GM21529 (cell line): Measurements from ENCODE around the gene PIGS.
"Not testable (repeated sequence)": the region's sequence is repeated elsewhere in the genome, so short reads cannot be mapped to it uniquely, and the experiment has no call there.

ENCODE experiments used
- ATAC-seq: cut with Tn5 transposase; IDR thresholded peaks from one replicate; pipeline ENCODE4 v1.9.1; 2021; ENCODE audit not compliant: unreplicated experiment

The PIGS gene

DNA sequence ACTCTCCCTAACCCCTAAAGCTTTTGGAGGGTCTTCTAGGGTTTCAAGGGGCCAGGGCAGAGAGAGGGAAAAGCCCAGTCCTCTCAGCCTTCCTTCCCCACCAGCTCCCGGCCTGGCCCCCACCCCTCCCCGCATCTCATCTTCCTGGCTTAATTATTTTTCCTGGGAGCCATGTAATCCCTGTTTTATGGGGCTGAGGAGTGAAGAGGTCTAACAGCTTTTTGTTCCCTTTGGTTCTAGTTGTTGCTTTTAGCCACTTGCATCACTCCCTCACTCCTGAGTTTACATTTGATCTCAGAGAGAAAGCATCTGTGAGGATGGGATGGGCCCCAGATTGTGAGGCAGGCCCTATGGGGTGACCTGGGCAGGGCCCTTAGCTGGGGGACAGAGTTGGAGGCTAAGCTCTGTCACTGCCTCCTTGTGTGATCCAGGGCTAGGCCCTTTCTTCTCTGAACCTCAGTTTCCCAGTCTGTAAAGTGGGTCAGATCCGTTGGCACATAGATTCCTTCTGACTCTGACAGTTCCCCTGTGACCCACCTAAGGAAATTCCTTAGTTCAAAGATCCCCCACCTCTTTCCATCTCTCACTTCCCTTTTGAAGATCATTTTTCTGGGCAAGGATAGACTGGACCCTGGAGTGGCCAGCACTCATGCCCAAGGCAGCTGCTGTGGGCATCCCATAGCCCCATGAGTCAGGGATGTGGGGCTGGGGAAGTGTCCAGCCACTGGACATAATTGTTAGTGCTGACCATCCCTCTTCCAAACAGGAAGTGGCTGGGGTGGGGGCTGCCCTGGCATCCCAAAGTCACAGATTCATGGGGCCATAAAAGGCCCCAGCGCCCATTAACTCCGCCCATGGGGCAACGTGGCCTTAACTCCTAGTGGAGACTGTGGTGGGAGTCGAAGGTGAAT lies 39.0 kb downstream of the PIGS start:
- ATAC-seq = no peak

DNA sequence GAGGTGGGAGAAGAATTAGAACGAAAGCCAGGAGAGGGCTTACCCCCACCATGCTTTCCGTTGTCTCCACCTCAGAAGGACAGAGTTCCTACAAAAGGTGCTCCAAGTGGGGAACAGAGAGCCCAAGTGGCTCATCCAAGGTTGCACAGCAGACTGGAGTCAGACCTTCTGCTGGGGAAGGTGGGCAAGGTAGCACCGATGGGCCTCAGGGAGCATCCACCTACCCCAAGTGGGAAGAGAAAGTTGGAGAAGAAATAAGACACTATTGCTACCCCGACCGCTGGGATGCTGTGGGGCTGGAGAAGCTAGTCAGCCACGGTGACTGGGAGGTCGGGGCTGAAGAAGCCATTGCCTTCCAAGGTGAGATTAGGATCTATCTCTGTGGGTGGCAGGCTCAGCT lies 40.4 kb downstream of the PIGS start:
- ATAC-seq = no peak

DNA sequence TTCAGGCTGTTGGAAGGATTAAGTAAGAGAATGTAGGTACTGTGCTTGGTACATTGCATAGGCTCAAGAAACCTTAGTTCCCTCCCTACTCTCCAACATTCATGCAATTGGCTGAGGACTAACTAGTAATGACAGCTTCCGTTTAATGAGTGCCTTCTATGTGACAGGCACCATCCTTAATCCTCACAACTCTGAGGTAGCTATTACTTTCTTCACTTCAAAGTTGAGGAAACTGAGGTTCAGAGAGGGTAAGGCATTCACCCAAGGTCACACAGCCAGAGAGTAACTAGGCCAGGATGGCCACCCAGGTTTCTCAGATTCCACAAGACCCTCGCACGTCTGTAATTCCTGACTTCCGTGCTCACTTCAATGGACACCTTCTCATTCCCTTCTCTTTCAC lies 41.1 kb downstream of the PIGS start:
- no peak for ATAC-seq

DNA sequence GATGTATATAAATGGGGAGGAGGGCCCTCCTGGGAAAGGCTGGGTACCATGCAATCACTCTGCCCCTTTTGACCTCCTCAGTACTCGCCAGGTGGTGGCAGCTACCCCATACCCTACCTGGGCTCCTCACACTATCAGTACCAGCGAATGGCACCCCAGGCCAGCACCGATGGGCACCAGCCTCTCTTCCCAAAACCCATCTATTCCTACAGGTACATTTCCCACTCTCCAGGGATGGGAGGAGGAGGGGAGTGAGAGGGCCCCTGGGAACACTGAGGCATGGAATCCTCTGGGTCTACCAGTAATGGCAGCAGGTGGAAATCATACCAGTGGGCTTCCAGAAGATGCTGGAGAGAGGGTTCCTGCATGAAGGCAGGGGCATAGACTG lies 42.3 kb downstream of the PIGS start:
- ATAC-seq = no peak

DNA sequence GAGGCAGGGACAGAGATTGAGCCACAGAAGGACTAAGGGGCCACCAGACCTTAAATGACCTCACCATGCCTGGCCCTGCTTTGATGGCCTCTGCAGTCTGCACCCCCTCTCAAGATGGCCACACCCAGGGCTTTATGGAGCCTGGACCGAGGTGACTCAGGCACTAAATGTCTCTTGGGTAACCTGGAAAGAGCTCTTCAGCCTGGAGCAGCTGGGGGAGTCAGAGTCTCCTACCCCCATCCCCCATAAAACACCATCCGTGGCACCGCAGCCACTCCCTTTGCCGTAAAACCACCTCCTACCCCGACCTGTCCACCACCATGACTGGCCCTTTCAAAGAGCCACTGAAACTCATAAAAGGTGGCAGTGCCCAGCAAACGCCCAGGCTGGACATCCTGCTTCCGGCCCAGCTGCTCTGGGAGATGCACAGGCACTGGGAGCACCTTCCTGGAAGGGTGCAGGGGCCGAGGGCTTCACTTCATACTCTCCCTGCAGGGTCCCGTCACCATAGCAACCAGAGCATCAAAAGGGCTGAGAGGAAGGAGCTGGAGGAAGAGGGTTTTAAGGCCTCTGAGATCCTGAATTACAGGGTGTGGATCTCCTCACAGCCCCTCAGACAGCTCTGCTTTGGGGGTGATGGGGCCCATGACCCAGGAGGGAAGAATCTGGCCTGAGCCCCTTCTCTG lies 42.9 kb downstream of the PIGS start:
- no peak for ATAC-seq

DNA sequence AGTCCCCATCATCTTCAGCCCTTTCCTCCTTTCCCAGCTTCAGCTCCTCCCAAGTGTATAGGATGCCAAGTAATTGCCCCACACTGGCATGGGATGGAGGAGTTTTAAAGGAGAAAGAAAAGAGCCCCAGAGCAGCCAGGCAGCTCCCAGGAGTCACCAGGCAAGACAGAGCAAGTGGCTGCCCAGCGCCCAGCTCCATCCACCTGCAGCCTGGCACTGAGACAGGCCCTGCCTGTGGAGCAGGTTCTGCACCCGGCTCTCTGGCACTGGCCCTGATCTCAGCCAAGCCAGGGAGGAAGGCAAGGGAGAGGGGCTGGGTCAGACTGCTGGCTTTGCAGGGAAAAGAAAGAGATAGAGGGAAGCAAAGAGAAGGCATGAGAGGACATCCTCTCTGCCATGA lies 43.5 kb downstream of the PIGS start:
- ATAC-seq = no peak

DNA sequence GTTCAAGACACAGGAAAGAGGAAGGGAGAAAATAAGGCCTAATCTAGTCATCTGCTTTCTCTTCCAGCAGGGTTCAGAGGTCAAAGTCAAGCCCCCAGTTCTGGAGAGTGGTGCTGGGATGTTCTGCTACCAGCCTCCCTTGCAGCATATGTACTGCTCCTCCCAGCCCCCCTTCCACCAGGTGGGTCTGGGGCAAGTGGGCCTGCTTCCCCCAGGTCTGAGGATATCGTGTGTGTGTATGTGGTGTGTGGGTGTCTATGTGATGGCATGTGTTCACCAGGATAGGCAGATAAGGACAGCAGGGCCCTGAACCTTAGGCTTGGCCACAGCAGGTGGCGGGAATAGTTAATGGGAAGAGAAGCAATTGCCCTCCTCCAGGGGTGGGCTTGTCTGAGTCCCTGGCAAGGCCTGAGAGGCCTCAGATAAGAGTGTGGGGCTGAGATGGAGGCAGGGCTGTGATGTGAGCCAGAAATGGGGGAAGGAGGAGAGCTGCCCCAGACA lies 44.1 kb downstream of the PIGS start:
- no peak for ATAC-seq

DNA sequence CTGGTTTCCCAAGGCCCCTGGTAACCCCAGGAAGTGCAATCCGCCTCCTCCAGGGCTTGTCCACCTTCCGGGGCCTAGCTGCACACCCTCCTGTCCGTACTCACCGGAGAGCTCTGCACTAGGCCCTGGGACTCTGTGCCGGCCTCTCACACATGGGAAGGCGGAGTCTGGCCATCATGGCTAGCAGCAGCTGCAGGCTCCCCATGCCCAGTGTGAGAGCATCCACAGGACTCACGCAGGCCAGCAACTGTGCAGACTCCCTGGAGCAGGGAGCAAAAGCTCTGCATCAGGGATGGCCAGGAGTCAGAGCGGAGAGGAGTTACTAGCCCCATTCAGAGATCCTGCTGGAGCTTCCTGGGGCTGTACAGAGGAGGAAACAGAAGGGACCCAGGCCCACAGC lies 44.9 kb downstream of the PIGS start:
- no peak for ATAC-seq

DNA sequence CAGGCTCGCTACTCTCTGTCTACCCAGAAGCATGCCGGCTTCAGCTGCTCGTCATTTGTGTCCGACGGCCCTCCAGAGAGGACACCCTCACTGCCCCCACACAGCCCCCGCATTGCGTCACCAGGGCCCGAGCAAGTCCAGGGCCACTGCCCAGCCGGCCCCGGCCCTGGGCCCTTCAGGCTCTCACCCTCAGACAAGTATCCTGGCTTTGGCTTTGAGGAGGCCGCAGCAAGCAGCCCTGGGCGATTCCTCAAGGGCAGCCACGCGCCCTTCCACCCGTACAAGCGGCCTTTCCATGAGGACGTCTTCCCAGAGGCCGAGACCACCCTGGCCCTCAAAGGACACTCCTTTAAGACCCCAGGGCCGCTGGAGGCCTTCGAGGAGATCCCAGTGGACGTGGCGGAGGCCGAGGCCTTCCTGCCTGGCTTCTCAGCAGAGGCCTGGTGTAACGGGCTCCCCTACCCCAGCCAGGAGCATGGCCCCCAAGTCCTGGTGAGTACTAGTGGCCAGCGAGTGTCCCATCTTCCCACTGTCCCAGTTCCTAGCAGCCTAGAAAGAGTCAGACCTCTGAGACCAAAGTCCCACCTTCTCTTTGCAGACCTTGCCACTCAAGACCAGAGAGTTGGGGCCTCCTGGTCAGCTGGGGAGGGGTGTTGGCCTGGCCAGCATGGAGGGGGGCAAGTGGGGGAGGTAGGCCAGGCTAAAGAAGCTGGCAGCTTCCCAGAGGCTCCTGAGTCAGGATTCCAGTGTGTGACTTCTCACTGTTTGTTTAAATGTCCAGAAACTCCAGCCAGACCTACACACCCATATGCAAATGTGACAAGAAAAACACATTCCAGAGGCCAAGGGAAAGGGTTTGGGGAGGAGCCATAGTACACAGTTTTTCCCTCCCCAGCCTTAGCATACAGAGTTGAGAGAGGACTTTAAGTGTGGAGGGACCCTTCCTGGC lies 46.6 kb downstream of the PIGS start:
- ATAC-seq = no peak

DNA sequence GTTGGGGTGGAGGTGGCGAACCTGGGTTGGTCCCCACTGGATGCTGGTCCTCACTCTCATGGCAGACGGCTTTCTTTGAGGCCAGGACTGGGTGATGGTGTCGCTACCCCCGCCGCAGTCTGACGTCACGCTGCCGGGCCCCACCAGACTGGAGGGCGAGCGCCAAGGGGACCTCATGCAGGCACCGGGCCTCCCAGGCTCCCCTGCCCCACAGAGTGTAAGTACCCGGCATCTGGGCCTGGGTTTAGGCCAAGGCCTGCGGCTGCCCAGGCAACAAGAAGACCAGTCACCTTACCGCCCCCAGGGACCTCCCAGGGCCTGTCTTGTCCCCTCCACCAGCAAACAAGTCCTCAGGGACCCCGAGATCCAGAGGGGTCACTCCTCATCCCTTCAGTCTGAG lies 47.4 kb downstream of the PIGS start:
- no peak for ATAC-seq

DNA sequence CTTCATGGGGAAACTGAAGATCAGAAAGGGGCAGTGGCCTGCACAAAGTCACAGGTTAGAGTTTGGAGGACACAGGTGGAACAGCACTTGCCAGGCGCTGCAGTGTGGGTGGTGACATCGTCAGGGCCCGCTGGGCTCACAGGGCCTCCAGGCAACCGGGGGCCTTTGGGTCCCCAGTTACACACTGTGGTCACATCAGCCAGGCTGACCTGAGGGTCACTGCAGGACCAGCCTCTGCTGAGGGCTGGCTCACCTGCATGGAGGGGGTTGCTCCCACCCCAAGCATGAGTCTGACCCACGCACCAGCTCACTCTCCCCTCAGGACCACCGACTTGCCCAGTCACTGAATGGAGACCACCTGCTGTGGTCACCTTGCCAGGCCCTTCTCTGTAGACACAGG lies 48.1 kb downstream of the PIGS start:
- ATAC-seq = no peak

DNA sequence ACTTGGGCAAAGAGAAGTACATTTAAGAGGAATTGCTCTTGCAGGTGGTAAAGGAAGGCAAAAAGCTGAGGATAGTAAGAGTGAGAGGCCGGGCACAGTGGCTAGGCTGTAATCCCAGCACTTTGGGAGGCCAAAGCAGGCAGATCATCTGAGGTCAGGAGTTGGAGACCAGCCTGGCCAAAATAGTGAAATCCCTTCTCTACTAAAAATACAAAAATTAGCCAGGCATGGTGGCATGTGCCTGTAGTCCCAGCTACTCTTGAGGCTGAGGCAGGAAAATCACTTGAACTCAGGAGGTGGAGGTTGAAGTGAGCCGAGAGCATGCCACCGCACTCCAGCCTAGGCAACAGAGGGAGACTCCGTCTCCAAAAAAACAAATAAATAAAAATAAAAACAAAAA lies 49.0 kb downstream of the PIGS start:
- not testable (repeated sequence) for ATAC-seq

DNA sequence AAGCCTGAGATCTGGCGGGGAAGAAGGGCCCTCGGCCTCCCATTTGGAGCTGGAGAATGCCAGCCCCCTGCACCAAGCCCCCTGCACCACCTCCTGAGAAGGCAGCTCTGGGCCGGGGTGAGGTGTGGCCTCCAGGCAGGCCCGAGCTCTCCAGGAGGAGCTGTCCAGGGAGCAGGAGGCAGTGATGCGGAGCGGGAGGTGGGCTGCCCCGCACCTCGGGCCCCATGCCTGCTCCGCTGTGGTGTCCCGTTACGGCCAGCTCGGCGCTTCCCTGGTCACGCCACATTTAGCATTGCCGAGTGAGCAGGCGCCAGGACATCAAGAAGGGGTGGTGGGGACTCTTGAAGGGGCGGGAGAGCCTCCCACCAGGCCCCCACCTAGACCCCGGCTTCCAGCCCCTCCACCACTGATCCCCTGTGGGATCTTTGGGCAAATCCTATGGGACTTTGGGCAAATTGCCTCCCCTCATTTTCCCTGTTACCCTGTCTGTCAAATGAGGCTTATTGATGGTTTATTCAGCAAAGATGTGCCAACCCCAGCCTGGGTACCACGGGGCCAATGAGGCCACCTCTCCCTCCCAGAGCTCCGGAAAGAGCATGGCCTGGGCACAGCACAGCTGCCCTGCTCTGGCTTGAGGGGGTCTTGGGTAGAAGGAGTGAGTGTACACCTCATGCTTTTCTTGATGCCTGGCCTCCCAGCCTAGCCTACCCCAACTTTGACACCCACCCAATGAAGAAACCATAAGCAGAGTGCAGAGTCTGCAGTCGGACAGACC lies 49.8 kb downstream of the PIGS start:
- no peak for ATAC-seq

DNA sequence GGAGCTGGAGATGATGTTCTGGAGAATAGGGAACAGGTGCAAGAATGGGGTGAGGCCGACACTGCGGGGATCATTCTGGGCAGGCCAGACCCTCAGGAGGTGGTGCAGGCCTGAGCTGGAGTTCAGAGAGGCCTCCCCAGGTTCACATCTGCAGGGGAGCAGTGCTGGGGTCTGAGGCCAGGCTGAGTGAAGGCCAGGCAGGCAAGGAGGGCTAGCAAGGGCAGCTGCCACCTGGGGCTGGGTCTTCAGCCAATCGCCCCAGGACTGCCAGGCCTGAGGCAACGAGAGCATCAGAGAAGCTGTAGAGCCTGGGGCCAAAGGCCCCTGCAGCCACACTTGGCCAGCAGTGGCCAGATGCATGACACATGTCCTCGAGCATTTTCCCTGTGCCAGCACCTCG lies 50.6 kb downstream of the PIGS start:
- ATAC-seq = no peak

DNA sequence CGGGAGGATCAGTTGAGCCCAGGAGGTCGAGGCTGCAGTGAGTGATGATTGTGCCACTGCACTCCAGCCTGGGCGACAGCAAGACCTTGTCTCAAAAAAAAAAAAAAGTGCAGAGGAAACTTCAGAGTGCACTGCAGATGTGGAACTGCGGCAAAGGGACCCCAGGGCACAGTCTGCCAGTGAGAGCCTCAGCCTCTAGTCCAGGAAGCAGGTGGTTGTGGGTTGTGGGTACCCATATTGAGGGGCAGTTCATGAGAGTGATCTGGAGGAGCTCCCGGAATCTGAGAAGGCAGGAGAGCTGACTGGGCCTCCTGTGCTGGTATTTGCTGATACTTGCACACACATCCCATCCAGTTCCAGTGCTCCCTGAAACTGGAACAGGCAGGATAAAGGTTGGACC lies 52.1 kb downstream of the PIGS start:
- no peak for ATAC-seq

DNA sequence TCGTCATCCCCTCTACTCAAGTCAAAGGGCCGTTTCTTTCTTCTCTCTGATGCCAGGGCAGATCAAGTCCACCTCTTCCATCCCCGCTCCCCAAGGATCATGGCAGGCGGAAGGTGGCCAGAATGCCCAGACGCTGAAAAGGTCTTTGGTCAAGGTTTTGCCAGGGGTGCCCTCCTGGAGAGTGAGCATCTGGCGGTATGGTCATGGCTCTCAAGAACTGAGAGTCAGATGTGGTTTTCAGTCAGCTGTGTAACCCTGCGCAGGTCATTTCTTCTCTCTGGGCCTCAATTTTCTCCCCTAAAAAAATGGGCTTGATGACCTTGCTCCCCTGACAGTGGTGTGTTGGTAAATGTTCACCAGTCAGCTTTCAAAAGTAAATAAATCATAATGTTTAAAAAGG lies 52.7 kb downstream of the PIGS start:
- no peak for ATAC-seq

DNA sequence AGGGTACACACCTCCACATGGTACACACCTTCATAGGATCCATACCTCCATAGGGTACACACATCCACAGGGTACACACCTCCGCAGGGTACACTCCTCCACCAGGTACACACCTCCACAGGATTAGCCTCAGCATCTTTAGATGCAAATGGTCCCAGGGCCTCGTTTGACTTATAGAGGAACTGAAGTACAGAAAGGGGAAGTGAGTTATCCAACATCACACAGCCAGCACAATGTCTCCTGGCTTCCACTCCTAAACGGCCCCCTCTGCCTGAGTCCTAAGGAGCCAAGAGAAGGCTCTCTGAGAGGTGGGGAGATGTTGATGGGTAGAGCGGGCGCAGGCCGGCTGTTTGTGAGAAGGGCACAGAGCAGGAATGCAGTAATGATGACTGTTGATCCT lies 53.2 kb downstream of the PIGS start:
- ATAC-seq = no peak

DNA sequence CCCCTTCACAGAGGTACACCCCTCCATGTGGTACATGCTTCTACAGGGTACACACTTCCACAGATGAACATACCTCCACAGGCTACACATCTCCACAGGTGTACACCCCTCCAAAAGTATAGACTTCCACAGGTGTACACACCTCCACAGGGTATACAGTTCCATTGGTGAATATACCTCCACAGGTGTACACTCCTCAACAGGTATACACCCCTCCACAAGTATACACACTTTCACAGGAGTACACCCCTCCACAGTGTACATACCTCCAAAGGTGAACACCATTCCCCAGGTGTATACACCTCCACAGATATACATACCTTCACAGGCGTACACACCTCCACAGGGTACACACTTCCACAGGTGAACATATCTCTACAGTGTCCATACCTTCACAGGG lies 55.8 kb downstream of the PIGS start:
- no peak for ATAC-seq

DNA sequence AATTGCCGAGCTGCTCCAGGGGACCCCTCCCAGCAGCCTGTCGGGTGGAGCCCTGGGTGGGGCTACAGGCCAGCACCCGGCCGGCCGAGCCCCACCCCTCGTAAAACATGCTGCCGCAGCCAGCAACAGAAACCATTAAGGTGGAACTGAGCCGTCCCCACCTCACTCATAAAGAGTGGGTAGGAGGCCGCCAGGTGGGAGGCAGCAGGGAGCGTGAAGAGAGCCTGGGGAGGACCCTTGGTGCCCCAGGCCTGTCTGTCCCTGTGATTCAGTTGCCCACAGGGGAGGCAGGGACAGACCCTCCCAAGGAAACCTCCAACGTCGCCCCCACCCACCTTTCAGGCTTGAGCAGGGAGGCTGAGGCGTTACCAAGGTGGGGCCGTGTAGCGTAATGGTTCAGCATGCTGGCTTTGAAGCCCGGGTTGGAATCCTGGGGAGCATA lies 56.7 kb downstream of the PIGS start:
- ATAC-seq = no peak

DNA sequence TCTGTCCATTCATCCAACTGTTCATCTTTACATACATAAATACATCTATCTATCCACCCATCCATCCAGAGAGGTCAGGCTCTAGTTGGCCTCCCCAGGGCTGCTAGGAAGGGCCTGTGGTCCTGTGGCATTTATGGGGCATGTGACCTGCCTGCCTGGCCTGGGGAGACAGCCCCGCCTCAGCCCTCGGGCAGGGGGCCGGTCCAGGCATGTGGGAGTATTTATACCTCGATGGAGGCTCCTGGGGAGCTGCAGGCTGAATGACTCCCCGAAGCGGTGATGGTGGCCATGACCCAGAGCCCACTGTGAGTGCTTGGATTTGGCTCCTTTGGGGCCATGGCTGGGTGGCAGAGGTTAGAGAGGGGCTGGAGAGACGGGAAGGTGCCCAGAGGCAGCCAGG lies 57.8 kb downstream of the PIGS start:
- ATAC-seq = no peak
